Muscle of arm (tissue), 14 donors: ENCODE results near the gene RUVBL1. TPM values are rescaled to one million over a fixed set of nuclear protein-coding genes. Genes with fewer than 3 reads are reported as not detected.
"Not testable (repeated sequence)": the region's sequence is repeated elsewhere in the genome, so short reads cannot be mapped to it uniquely, and the experiment has no call there.

Experiments
- DNase-seq: peaks from one replicate; pipeline ENCODE4 v3.0.0-alpha.2; 2013
- long read RNA-seq, 11 donors: transcript quantifications; one replicate each; lab custom pipeline, GENCODE V29; 2026
- polyA plus RNA-seq, 12 donors: library from polyadenylated mRNA; unstranded; fragments of 120-200 nt; gene quantifications; one replicate each; pipeline ENCODE4 v1.2.1, GENCODE V29; 2013; ENCODE audit not compliant: insufficient read length in 12 of 12

RUVBL1 gene
- 10 to 100 TPM in 11 of 12 donors, not detected in 1; 22.7 to 46.6 (median 33.7) TPM for polyA plus RNA-seq
- long read RNA-seq, donor 1, full-length matches to known transcripts = 16 of 27 reads
- long read RNA-seq, donor 1, partial matches to known transcripts = 11 of 27 reads
- long read RNA-seq, donor 1, other reads (novel, unspliced or antisense) = 0 of 27 reads
- long read RNA-seq, donor 2, full-length matches to known transcripts = 19 of 19 reads
- long read RNA-seq, donor 2, partial matches to known transcripts = 0 of 19 reads
- long read RNA-seq, donor 2, other reads (novel, unspliced or antisense) = 0 of 19 reads
- long read RNA-seq, donor 3, full-length matches to known transcripts = 5 of 5 reads
- long read RNA-seq, donor 3, partial matches to known transcripts = 0 of 5 reads
- long read RNA-seq, donor 3, other reads (novel, unspliced or antisense) = 0 of 5 reads
- long read RNA-seq, donor 4, full-length matches to known transcripts = 5 of 5 reads
- long read RNA-seq, donor 4, partial matches to known transcripts = 0 of 5 reads
- long read RNA-seq, donor 4, other reads (novel, unspliced or antisense) = 0 of 5 reads
- long read RNA-seq, donor 5, full-length matches to known transcripts = 16 of 33 reads
- long read RNA-seq, donor 5, partial matches to known transcripts = 17 of 33 reads
- long read RNA-seq, donor 5, other reads (novel, unspliced or antisense) = 0 of 33 reads
- long read RNA-seq, donor 6, full-length matches to known transcripts = 8 of 33 reads
- long read RNA-seq, donor 6, partial matches to known transcripts = 9 of 33 reads
- long read RNA-seq, donor 6, other reads (novel, unspliced or antisense) = 16 of 33 reads
- long read RNA-seq, donor 7, full-length matches to known transcripts = 5 of 32 reads
- long read RNA-seq, donor 7, partial matches to known transcripts = 6 of 32 reads
- long read RNA-seq, donor 7, other reads (novel, unspliced or antisense) = 21 of 32 reads
- long read RNA-seq, donor 8, full-length matches to known transcripts = 13 of 23 reads
- long read RNA-seq, donor 8, partial matches to known transcripts = 10 of 23 reads
- long read RNA-seq, donor 8, other reads (novel, unspliced or antisense) = 0 of 23 reads
- long read RNA-seq, donor 9, full-length matches to known transcripts = 9 of 16 reads
- long read RNA-seq, donor 9, partial matches to known transcripts = 7 of 16 reads
- long read RNA-seq, donor 9, other reads (novel, unspliced or antisense) = 0 of 16 reads
- long read RNA-seq, donor 10, full-length matches to known transcripts = 8 of 8 reads
- long read RNA-seq, donor 10, partial matches to known transcripts = 0 of 8 reads
- long read RNA-seq, donor 10, other reads (novel, unspliced or antisense) = 0 of 8 reads
- long read RNA-seq, donor 11, full-length matches to known transcripts = 22 of 34 reads
- long read RNA-seq, donor 11, partial matches to known transcripts = 12 of 34 reads
- long read RNA-seq, donor 11, other reads (novel, unspliced or antisense) = 0 of 34 reads

- peak; percentile 96 for DNase-seq
Observed at GRCh38 chr3:128123538-128124368, at the start of gene RUVBL1. TSS of gene RUVBL1 (minus strand) at chr3:128123812. CDS start at chr3:128123724, 88 bp downstream.

GRCh38 chr3:128173200-128173599 lies 49.6 kb upstream of the RUVBL1 start:
- DNase-seq = no peak

- DNase-seq = peak; percentile 74
Observed at GRCh38 chr3:128170866-128171516, 47.4 kb upstream of the RUVBL1 start.

- no peak for DNase-seq
Observed at GRCh38 chr3:128168836-128169235, 45.2 kb upstream of the RUVBL1 start.

DNA sequence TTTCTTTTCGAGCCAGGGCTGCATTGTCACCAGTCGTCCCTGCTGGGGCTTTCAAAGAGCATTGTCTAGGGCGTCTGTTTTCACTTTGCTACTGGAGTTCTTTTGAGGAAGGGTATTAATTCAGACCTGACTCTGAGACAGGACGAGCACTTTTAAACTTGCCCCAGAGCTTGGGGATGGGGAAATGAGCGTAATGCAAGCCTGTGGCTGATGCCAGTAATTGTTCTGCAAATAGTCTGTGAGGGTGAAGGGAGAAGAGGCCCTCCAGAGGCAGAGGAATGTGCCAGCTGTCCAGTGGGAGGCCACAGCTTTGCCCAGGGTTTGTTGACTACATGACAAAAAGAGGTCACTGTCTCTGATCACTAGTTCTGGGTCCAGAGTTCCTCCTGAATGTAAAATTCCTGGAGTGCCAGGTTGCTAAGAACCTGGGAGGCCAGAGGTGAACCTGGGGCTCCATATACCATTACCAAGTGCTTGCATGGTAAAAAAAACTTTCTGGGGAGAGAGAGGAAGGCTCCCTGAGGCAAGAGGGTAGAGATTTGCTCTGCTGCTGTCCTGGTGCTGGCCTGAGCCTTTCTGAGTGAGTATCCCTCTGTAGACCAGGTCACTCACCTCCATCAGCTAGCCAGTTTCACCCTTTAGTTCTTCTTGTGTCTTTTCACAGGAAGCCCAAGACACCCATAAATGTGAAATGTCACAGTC lies 44.5 kb upstream of the RUVBL1 start:
- DNase-seq = no peak

DNA sequence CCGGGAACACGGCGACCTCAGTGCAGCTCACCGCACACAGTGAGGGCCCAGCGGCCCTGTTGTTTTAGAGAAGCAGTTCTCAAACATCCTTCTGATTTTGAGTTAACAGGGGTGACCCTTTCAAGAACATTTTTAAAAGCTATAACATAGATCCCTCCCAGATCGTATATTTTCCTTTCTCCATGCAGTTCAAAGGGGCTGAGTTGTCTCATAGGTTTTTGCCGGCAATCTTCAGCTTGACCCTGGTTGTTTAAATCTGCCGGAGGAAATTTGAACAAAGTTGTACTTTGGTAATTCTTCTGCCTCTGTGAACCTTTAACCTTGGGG lies 44.0 kb upstream of the RUVBL1 start:
- DNase-seq = no peak

DNA sequence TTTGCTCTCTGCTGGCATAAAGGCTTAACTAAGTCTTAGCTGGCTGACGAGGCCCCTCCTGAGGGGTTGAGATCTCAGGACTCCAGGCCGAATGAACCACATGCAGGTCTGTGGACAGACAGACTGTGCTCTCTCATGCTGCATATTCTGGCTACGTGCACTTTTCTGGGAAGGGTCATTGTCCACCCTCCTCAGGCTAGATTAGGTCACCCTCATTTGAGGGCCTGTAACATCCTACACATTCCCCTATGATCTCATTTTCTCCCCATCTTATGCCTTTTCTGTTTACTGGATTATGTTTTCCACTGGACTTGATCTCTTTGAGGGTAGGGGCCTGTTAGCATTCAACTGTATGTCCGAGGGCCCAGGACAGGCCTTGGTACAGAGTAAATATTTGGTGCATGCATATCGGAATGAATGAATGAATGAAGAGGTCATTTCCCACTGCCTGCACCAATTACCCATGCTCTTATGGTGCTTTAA lies 43.4 kb upstream of the RUVBL1 start:
- DNase-seq = no peak

- DNase-seq = no peak
Observed at GRCh38 chr3:128163432-128163831, 39.8 kb upstream of the RUVBL1 start.

GRCh38 chr3:128160661-128161060 lies 37.0 kb upstream of the RUVBL1 start:
- DNase-seq = no peak

GRCh38 chr3:128155616-128156360 lies 32.2 kb upstream of the RUVBL1 start:
- DNase-seq = no peak

- not testable (repeated sequence) for DNase-seq
Observed at GRCh38 chr3:128154354-128154753, 30.7 kb upstream of the RUVBL1 start.

- peak; percentile 71 for DNase-seq
Observed at GRCh38 chr3:128153156-128154041, 29.8 kb upstream of the RUVBL1 start, which contains the start of gene EEFSEC. TSS of gene EEFSEC (plus strand) at chr3:128153481. CDS start at chr3:128153508, 27 bp downstream.

- DNase-seq = no peak
Observed at GRCh38 chr3:128152419-128153155, 29.0 kb upstream of the RUVBL1 start.

- DNase-seq = no peak
Observed at GRCh38 chr3:128151758-128152274, 28.2 kb upstream of the RUVBL1 start.

DNA sequence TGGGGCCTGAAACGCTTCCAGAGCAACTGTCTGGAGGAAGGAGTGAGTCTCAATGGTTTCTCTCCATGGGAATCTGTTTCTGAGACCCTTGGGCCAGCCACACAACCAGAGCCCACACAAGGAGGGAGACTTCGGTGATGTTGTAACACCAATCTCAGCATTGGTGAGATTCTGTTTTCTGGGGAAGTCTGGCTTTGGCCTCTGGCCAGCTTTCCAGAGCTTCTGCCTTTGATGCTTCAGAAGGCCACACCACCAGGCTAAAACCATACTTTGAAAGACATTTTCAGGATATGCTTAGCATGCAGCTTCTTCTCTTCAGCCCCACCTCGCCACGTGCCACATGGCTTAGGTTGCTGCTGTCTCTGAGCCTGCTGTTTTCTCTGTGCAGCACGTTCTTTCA lies 26.0 kb upstream of the RUVBL1 start:
- DNase-seq = no peak

DNA sequence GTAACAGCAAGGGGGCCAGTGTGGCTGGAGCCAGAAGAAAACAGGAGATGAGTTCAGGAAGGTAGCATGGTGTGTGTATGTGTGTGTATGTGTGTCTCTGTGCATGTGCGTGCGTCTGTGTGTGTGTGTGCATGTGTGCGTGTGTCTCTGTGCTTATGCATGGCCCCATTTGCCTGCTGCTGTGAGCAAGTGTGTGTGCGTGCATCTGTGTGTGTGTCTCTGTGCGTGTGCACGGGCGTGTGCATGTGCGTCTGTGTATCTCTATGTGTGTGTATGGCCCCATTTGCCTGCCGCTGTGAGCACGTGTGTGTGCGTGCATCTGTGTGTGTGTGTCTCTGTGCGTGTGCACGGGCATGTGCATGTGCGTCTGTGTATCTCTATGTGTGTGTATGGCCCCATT lies 22.6 kb upstream of the RUVBL1 start:
- DNase-seq = no peak
